Cerebellar nuclear complex (tissue), 1 donor: Measurements from ENCODE around the gene TRPC4AP.

ENCODE experiments used
- DNase-seq, 2 experiments: peaks; one replicate each; lab custom pipeline; 2025; lab: John Stamatoyannopoulos, UW

The TRPC4AP gene

DNA sequence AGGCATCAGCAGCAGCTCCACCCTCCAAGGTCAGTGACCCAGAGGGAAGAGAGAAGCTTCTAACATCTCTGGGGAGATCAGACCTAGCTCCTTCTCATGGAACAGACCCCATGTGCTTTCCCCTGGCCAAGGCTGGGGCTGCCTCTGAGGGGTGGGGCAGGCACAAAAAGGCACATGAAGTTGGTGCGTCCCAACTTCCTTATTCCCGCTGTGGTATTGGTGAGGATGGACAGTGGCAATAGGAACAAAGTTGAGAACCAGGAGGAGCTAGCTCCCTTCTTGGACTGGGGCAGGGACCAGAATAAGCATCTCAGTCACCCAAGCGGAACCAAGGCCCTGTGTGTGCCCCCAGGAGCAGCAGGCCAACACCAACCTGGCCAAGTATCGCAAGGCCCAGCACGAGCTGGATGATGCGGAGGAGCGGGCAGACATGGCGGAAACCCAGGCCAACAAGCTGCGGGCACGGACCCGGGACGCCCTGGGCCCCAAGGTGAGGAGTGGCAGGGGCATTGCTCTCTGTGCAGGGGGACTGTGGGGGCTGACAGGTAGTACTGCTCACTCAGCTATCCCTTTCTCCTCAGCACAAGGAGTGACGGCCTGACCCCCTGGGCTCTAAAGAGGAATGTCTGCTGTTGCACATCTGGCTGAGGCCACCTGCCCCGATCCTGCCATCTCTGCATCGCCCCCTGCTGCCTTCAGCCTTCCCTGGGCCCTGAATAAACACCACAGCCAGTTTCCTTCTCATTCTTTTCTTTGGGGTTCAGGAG is 90.8 kb downstream of the TRPC4AP start:
- no peak for DNase-seq

DNA sequence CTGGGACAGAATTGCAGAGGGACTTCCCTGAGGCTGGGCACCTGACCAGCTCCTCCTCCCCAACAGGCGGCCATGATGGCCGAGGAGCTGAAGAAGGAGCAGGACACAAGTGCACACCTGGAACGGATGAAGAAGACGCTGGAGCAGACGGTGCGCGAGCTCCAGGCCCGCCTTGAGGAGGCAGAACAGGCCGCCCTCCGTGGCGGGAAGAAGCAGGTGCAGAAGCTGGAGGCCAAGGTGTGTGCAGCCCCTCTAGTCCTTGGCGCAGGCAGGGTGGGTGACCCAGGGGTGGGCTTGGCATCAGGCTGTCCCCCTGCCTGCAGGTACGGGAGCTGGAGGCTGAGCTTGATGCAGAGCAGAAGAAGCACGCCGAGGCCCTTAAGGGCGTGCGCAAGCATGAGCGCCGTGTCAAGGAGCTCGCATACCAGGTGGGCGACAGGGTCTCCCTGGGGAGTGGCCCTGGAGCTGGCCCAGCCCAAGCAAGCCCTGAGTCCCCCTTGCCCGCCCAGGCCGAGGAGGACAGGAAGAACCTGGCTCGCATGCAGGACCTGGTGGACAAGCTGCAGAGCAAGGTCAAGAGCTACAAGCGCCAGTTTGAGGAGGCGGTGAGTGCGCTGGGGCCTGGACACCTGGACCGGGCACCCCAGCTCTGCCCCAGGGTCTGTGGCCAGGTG is 91.5 kb downstream of the TRPC4AP start:
- no peak for DNase-seq

DNA sequence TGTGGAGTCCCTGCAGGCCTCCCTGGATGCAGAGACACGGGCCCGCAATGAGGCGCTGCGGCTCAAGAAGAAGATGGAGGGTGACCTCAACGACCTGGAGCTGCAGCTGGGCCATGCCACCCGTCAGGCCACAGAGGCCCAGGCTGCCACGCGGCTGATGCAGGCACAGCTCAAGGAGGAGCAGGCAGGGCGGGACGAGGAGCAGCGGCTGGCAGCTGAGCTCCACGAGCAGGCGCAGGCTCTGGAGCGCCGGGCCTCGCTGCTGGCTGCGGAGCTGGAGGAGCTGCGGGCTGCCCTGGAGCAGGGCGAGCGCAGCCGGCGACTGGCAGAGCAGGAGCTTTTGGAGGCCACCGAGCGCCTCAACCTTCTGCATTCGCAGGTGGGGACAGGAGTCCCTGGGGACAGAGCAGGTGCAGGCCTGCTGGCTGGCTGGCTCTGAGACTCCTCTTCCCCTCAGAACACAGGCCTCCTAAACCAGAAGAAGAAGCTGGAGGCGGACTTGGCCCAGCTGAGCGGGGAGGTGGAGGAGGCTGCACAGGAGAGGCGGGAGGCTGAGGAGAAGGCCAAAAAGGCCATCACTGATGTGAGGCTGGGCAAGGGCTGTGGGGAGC is 92.2 kb downstream of the TRPC4AP start:
- DNase-seq = no peak

DNA sequence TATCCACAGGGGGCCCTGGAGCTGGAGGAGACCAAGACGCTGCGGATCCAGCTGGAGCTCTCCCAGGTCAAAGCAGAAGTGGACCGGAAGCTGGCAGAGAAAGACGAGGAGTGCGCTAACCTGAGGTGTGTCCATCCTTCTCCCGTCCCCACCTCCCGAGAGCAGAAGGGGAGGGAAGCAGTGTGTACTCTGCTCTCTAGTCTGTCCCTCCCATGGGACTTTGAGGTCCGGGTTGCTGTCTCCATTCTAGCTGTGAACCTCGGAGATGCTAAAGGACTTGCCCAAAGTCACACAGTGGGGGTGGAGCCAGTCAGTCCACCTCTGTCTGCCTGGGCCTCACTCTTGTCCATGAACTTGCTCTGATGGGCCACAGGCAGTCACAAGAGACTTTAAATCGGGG is 92.8 kb downstream of the TRPC4AP start:
- DNase-seq = no peak

DNA sequence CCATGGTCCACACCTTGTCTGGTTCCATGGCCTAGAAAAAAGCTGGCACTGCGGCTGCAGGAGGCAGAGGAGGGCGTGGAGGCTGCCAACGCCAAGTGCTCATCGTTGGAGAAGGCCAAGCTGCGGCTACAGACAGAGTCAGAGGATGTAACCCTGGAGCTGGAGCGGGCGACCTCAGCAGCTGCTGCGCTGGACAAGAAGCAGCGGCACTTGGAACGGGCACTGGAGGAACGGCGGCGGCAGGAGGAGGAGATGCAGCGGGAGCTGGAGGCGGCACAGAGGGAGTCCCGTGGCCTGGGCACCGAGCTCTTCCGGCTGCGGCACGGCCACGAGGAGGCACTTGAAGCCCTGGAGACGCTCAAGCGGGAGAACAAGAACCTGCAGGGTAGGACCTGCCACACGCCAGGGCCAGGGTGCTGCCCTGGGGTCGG is 93.6 kb downstream of the TRPC4AP start:
- no peak for DNase-seq

DNA sequence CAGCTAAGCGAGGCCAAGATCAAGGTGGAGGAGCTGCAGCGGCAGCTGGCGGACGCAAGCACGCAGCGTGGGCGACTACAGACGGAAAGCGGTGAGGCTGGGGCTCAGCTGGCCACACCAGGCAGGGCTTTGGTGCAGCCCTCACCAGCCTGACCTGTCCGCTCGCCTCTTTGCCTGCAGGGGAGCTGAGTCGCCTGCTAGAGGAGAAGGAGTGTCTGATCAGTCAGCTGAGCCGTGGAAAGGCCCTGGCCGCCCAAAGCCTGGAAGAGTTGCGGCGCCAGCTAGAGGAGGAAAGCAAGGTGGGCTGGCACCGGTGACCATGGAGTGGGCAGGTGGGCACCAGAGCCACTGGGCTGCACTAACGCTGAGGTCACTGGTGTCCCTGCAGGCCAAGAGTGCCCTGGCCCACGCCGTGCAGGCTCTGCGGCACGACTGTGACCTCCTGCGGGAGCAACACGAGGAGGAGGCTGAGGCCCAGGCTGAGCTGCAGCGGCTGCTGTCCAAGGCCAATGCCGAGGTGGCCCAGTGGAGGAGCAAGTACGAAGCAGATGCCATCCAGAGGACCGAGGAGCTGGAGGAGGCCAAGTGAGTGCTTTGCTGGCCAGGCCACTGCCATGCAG is 94.2 kb downstream of the TRPC4AP start:
- no peak for DNase-seq

DNA sequence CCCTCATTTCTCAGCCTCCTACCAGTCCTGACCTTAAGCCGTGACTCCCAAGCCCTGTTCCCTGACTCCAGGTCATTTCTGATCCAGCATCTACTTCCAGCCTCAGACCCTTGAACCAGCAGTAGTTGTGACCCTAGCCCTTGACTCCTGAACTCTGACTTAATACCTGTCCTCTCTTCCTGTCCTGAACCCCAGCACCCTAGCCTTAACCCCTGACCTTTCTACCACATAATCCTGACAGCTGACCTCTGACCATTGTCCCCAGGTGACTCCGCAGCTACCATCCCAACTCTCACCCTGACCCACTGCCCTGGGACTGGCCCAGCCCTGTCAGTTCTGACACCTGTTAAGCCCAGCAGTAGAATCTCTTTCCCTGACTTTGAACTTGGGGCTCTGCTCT is 94.8 kb downstream of the TRPC4AP start:
- no peak for DNase-seq

DNA sequence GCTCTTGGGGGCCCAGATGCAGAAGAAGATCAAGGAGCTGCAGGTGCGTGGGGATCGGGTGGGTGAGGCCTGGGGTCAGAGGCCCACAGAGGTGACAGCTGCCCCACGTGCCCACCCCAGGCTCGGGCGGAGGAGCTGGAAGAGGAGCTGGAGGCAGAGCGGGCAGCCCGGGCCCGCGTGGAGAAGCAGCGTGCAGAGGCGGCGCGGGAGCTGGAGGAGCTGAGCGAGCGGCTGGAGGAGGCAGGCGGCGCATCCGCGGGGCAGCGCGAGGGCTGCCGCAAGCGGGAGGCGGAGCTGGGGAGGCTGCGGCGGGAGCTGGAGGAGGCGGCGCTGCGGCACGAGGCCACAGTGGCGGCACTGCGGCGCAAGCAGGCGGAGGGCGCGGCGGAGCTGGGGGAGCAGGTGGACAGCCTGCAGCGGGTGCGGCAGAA is 95.5 kb downstream of the TRPC4AP start:
- peak in 1 of 2 experiments; percentile 19 for DNase-seq

DNA sequence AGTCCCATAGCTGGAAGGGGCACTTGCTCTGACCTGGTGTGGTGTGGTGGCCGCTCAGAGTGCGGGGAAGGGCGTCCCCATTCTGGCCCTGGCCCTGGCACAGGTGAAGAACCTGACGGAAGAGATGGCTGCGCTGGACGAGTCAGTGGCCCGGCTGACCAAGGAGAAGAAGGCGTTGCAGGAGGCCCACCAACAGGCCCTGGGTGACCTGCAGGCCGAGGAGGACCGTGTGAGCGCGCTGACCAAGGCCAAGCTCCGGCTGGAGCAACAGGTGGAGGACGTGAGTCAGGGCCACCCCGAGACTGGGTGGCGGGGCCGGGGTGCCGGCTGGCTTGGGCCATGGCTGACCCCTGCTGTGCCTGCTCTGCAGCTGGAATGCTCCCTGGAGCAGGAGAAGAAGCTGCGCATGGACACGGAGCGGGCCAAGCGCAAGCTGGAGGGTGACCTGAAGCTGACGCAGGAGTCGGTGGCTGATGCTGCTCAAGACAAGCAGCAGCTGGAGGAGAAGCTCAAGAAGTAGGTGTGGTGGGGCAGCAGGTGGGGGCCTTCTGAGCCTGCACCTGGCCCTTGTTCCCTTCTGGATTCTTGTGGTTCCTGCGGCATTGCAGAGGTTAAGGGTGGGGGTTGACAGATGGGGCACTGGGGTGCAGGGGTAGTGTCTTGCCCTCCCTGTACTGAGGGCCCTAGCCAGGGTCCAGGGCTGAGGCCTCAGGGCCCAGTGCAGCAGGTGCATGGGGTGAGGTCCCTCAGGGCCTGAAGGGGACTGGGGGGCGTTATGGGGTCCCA is 96.2 kb downstream of the TRPC4AP start:
- no peak for DNase-seq

DNA sequence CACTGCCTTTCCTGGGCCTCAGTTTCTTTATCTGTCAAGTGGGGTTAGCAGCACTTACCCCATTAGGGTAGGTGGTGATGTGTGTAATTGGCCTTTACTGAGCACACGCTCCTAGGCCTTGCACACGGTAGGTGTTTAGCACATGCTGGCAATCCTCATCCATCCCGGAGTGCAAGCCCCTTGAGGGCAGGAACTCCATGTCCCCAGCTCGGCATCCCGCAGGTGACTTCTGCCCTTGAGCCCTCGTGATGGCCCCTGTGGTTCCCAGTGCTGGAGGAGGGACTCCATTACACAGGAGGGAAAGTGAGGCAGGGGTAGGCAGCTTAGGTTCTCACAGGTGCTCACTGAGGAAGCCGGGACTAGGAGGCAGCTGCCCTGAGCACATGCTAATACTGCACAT is 96.9 kb downstream of the TRPC4AP start:
- DNase-seq = no peak

DNA sequence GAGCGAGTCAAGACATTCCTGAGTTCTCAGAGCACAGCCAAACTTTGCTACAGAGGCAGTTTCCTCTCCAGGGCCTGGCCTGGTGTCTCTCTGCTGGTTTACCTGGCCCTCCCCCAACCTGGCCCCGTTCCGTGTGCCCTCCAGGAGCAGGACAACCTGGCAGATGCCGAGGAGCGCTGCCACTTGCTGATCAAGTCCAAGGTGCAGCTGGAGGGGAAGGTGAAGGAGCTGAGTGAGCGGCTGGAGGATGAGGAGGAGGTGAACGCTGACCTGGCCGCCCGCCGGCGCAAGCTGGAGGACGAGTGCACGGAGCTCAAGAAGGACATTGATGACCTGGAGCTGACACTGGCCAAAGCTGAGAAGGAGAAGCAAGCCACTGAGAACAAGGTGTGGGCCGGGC is 97.4 kb downstream of the TRPC4AP start:
- no peak for DNase-seq

DNA sequence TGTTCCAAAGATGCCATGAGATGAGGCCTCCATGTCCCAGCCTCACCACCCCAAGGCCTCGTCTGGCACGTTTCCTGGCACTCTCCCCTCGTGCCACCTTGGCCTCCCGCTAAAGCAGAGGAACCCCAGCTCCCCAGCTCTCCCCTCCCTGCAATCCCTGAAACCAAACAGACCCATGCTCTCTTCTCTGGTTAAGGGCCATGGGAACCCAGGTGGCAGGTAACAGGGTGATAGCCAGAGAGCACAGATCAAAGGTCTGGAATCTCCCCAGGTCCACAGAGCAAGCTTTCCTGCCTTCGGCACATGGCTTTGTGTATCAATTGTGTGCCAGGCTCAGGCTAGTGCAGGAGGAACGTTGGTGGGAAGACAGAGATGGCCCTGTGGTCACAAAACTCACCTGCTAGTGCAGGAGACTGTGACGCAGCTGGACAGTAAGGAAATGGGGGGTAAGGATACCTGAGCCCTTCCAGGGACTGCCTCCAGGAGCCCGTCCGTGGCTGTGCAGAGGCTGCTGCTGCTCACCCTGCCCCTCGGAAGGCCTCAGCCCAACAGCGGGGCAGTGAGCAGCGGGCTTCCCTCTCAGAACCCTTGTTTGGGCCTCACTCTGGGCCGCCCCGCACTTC is 98.0 kb downstream of the TRPC4AP start:
- no peak for DNase-seq

DNA sequence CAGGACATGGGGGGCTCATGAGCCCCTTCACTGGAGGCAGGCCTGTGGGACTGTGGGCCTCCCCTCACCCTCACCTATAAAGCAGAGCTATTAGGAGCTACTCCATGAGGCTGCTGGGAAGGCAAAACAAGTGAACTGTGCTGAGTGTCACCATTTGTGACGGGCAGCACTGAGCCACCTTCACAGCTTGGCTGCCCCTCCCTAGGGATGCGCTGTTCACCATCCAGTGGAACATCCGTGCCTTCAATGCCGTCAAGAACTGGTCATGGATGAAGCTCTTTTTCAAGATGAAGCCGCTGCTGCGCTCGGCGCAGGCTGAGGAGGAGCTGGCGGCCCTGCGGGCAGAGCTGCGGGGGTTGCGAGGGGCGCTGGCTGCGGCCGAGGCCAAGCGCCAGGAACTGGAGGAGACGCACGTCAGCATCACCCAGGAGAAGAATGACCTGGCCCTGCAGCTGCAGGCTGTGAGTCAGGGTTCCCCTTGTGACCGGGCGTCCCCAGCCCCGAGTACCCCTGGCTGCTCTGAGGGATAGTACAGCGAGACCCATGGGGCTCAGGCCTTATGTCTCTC is 98.6 kb downstream of the TRPC4AP start:
- DNase-seq = no peak

DNA sequence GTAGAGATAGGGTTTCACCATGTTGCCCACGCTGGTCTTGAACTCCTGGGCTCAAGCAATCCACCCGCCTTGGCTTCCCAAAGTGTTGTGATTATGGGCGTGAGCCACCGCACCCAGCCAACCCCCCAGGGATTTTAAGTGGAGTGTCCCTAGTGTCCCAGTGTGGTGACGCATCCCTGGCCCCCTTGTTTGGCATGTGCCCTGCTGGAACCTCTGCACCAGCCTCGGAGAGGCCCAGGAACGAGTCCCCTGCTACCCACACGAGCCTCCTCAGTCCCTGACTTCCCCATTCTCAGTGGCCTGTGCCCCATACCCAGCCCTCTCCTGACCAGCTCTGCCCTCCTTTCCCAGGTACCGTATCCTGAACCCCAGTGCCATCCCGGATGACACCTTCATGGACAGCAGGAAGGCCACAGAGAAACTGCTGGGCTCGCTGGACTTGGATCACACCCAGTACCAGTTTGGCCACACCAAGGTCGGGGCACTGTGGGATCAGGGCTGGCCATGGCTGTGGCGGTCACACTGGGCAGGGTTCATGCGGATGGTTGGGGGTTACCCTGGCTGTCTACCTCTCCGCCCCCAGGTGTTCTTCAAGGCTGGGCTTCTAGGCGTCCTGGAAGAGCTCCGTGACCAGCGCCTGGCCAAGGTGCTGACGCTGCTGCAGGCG is 99.7 kb downstream of the TRPC4AP start:
- no peak for DNase-seq

DNA sequence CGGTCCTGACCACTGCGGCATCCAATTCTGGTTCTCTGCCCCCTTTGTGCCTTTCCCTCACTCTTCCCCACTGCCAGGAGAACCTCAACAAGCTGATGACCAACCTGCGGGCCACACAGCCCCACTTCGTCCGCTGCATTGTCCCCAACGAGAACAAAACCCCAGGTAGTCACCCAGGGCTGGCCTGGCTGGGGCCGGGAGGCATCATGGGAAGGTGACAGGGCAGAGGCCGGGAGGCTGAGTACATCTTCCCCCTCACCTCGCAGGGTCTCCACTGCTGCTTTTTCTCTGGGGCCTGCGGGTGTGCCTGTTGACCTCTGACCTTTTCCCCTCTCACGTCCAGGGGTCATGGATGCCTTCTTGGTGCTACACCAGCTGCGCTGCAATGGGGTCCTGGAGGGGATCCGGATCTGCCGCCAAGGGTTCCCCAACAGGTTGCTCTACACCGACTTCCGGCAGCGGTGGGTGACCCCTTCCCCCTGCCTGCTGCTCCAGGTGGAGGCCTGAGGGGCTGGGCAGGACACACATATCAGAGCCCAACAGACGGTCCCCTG is 101.9 kb downstream of the TRPC4AP start:
- no peak for DNase-seq

DNA sequence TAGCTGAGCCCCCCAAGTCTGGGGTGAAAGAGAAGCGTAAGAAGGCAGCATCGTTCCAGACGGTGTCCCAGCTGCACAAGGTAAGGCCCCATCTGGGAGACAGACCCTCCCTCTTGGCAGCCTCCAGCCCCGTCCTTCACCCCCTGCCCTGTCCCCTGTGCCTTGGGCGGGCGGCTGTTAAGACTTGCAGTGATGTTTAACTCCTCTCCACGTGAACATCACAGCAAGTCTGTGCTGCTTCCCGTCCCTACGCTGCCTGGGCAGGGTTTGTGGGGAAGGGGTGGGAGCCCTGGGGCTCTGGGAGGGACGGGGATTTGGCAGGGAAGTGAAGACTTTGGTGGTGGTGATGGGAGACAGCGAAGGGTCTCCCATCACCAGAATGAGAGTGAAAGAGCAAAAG is 102.4 kb downstream of the TRPC4AP start:
- DNase-seq = no peak

DNA sequence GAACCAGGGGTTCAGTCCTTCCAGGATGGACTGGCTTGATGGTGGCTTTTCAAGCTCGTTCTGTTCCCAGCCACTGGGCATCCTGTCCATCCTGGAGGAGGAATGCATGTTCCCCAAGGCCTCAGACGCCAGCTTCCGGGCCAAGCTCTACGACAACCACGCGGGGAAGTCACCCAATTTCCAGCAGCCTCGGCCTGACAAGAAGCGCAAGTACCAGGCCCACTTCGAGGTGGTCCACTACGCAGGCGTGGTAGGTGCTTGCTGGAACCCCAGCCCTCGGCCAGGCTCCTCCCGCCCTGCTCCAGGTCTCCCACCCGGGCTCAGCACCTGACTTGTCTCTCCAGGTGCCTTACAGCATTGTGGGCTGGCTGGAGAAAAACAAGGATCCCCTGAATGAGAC is 102.9 kb downstream of the TRPC4AP start:
- no peak for DNase-seq

DNA sequence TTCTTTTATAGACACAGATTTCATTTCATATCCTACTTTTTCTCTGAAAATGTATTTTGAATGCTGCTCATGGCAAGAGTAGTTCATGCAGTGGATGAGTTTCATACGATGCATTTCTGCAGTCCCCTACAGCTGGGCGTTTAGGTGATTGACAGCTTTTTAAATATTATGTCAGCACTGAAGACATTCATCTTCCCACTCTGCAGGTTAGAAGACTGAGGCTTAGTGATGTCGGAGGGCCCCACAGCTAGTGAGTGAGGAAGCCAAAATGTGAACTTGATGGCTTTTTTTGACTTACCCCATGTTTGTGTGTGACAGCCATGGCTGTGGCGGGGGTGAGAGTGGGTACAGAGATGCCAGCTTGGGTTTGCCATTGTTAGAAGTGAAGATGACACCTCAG is 103.5 kb downstream of the TRPC4AP start:
- no peak for DNase-seq

DNA sequence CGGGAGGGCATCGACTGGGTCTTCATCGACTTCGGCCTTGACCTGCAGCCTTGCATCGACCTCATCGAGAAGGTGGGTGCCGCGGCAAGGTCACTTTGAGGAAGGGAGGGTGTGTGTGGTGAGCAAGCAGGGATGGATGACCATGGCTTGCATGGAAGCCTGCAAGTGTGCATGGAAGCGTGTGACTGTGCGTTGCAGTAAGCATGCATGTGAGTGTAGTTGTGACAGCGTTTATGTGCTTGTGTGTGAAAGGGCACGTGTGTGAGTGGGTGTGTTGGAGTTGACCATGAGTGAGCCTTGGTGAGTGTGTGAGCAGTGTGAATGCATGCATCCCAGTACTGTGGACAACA is 104.4 kb downstream of the TRPC4AP start:
- DNase-seq = no peak
